ENCODE results near the gene TIMP1.
A peak's percentile ranks its signal among the peaks of the same experiment; 100 is the strongest.

Gene TIMP1

DNA sequence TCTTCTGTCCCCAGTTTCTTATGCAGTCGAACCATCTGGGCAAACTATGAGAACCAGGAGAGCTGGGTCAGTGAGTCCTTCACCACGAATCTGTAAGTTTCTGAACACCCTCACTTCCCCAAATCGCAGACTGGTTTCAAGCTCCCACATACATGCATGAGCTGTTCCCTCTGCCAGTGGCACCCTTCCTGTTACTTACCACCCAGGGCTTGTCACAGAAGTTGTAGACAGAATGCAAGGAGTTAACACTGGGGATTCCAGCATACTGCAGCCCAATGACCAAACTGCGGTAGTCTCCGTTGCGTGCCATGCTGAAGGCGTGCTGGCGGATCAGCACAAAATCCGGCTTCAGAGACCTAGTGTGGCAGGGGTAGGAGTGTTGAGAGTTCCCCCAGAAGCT, 22.8 kb downstream of the TIMP1 start:
- no peak for DNase-seq (ENCODE audit: low read depth)

DNA sequence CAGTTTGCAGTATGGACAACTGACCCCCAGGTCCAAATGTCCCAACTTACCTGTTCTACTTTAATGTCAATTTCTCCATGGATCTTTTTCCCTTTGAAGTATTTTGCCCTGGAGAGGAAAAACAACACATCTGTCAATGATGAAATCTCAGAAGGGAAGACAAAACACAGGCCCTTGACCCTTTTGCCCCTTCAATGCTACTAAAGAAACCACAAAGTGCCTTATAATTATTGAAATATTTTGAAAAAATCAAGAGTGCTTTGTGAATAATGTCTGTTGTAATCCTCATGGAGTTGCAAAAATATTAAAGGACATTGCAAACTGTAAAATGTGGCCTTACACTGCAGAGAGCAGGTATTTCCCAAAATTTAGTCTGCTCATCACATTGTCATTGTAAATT, 24.9 kb downstream of the TIMP1 start:
- DNase-seq (ENCODE audit: low read depth), result no peak

DNA sequence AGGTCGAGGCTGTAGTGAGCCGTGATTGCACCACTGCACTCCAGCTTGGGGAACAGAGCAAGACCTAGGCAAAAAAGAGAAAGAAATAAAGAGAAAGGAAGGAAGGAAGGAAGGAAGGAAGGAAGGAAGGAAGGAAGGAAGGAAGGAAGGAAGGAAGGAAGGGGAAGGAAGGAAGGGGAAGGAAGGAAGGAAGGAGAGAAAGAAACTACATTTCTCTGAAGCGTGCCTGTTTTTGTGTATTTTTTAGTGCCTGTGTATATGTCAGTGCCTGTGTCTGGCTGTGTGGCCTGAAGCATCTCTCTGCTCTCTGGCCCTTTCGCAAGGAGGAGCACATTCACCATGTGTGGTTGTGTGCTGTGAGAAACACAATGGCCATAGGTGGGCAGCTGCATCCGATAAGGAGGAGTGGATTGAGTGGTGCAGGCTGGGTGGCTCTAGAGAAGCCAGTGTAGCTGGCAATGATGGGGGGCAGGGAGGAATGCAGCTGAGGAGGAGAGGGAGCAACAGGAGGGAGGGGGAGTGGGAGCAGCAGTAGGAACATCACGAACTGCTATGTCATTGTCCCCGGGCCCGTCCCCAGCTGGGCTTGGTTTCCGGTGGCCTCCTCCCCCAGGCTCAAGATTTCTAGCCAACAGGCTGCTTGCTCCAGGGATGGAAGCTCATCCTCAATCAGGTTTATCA, 26.0 kb downstream of the TIMP1 start:
- no peak for DNase-seq (ENCODE audit: low read depth)

DNA sequence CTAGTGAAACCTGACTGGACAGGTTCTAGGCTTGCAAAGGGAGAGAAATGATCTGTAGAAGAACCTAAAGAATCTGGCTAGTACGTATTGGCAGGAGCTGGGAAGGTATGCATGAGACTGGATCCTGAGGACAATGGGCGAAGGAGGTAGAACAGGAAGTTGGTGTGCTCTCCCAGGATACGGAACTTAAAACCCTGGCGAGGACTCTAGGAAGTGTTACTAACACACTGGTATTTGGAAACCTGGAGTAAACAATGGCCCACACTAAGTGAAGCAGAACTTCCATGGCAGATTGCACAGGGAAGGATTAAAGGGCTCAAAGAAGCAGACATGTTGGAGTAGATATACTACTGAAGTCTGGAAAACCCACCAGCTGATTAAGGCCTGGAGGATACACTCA, 28.3 kb downstream of the TIMP1 start:
- DNase-seq (ENCODE audit: low read depth), result no peak

DNA sequence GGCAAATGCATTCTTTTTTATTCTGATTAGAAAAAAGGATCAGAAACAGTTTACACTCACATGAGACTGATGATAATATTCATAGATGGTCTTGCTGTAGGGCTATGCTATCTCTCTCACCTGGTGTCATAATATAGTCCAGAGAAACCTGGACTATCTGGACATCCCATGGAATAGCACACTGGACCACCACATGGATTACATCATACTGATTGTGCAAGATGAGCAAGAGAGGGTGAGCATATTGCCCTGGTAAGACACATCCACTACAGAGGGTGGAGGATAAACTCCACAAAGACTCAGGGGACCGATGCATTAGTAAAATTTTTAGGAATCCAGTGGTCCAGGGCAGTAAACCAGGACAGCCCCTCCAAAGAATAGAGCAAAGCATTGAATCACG, 29.3 kb downstream of the TIMP1 start:
- no peak for DNase-seq (ENCODE audit: low read depth)

DNA sequence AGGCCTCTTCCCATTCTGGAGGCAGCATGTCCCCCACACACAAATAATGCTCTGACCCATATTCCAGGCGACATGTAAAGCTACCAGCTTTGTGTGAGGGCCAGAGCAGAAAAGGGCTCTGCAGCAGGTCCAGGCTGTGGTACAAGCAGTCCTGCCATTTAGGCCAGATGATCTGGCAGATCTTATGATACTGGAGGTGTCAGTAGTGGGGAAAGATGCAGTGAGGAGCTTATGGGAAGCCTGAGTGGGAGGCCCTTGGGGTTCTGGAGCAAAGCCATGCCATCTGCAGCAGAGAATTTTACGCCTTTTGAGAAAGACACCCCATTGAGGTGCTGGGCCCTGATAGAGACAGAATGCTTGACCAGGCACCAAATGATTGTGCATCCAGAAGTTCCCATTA, 29.7 kb downstream of the TIMP1 start:
- DNase-seq (ENCODE audit: low read depth), result no peak

DNA sequence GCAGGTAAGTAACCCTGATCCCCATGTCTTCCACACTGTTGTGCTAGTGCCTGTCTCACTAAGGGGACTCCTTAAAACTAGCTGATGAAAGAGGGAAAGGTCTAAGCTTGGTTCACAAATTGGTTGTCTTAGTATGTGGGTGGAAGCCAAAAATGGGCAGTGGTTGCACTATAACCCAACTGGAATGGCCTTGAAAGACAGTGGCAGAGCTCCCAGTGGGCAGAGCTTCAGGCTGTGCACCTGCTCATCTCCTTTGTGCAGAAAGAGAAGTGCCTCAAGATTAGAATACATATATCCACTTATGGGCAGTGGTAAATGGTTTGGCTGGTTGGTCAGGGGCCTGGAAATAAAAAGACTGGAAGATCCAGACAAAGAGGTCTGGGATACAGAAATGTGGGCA, 30.2 kb downstream of the TIMP1 start:
- no peak for DNase-seq (ENCODE audit: low read depth)

DNA sequence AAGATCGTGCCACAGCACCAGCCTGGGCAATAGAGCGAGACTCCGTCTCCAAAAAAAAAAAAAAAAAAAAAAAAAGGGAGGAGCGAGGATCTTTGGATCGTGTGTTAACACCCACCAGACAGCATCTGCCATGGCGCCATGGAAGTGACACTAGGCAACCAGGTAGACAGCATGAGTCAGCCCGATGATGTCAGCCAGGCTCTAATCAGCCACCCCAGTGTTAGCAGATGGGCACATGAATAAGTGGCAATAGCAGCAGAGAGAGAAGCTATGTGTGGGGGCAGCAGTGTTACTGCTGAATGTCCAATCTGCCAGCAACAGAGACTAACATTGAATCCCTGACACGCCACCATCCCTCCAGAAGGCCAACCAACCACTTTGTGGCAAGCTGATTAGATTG, 30.8 kb downstream of the TIMP1 start:
- no peak for DNase-seq (ENCODE audit: low read depth)

DNA sequence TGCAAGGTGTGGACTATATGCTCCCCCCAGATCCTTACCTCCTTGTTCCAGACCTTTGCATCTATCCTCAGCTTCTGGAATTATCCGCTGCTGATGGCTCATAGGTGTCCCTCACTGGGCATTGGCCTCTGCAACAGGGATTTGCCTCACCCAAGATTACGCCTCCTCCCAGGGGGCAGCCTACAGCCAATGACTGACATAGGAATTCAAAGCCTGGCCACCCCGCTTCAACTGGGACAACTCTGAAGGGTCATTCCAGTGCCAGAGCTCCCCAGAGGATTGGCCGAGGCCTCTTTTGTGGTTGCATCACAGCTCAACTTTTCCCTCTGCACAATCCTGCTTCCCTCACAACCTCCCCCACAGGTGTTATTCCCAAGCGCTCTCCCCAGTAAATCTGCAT, 32.4 kb downstream of the TIMP1 start:
- DNase-seq (ENCODE audit: low read depth), result no peak

DNA sequence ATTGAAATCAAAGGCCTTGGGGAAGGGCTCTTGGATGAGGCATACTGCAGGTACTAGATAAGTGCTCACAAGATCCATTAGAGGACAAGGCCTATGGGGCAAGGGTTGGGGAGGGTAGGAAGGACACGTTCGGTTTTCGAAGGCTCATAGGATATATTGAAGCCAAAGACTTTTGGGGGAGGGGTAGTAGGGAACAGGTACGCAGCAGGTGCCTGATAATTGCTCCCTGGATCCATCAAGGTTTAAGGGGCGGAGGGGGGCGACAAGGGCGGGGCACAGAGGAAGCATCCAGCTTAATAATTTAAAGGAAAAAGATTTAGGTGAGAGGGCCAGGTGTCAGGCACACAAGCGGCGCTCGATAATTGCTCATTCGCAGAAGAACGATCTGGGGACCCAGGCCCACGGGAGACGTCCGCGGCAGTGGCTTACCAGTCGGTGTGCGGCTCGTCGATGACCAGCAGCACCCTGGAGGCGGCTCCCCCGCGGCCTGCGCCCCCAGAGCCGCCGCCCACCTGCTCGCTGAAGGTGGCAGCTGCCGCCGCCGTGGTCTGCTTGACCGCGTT, 36.8 kb downstream of the TIMP1 start:
- DNase-seq (ENCODE audit: low read depth), result no peak

DNA sequence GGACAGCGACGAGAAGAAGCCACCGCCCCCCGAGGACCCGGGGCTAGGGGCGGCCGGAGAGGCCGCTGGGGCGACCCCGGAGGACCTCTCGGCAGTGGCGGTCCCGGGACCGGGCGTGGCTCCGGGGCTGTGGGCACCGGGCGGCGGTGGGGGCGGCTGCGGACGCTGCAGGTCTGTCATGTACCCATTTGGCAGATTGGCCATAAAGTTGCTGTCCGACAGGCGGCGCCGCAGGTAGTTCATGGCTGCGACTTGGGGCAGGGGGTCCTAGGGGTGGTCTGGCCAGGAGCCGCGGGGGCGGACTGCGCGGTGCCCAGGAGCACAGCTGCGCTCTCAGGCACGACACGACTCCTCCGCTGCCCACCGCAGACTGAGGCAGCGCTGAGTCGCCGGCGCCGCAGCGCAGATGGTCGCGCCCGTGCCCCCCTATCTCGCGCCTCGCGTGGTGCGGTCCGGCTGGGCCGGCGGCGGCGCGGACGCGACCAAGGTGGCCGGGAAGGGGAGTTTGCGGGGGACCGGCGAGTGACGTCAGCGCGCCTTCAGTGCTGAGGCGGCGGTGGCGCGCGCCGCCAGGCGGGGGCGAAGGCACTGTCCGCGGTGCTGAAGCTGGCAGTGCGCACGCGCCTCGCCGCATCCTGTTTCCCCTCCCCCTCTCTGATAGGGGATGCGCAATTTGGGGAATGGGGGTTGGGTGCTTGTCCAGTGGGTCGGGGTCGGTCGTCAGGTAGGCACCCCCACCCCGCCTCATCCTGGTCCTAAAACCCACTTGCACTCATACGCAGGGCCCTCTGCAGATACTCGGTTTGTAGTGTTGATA, 37.5 kb downstream of the TIMP1 start, which contains the start of gene SYN1:
Gene SYN1 (minus strand): TSS at position 372 of the 817 bp plus-strand sequence. CDS start 129 bp downstream, at position 243.
- DNase-seq (ENCODE audit: low read depth), result peak; percentile 65

DNA sequence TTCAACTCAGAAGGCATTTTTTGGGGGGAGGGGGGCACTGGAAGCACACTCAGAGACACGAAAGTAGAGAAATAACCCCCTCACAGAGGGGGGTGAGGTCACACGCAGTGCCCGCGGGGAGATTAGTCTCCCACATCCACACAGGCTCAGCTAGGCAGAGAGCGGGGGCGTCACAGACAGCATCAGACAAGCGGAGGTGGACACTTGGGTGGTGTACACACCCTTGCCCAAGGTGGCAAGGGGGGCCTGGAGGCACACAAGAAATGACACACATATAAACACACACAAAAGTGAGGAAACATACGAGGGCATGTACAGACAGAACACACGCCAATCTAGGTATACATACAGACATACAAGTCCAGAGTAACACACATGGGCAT, 38.1 kb downstream of the TIMP1 start:
- no peak for DNase-seq (ENCODE audit: low read depth)

DNA sequence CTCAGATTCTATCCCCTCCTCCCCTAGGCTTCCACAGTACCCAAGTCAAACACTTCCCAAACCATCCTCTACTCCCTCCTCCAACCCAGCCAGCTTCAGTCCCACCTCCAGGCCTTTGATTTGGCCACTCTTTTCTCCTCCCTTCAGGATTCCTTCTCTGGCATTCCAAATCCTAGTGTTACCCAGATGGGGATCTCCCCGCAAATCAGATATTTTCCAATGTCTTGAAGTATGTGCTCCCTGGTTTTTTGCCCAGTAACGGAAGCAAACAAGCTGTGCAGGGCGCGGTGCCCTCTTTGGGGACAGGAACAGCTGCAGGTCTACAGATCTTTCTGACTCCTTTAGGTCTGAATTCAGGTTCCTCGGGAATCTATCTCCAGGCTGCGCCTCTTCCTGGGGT, 39.6 kb downstream of the TIMP1 start:
- DNase-seq (ENCODE audit: low read depth), result no peak

DNA sequence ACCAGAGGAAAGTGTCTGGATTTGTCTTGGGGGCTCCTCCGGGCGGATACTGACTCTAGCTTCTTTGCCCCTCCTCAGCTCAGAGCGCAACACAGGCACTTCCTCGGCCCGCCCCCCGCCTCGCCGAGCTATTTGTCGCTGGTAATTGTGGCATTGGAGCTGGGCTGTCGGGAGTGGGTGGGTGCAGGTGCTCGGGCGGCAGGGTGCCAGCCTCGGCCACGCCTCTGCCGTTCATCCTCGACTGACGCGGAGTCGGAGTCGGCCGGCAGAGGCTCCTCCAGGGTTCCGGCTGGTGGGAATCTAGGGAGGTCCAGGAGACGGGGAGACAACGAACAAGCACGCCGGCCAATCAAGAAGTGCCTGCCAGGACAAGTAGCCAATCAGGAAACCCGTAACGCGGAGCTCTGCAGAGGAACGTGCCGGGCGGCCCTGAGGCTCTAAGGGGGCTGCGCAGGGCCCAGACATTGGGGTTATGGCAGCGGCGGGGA, 41.3 kb downstream of the TIMP1 start:
- no peak for DNase-seq (ENCODE audit: low read depth)

DNA sequence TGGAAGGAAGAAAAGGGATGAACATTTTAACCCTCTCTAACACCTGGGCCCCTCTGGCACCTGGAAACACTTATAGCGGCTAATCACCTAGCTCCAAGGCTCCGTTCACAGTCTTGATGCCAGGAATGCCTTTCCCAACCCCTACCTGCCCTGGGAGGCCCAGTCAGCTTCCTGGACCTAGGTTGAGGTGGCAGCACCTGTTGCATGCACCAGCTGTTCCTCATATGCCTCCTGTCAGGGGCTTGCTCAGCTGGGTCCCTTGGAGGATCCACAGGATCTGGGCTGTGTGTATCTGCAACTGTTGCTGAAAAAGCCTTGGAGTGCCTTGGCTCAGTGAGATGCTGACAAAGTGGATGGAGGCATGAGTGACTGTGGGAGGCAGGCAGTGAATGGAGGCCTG, 43.1 kb downstream of the TIMP1 start:
- DNase-seq (ENCODE audit: low read depth), result no peak

DNA sequence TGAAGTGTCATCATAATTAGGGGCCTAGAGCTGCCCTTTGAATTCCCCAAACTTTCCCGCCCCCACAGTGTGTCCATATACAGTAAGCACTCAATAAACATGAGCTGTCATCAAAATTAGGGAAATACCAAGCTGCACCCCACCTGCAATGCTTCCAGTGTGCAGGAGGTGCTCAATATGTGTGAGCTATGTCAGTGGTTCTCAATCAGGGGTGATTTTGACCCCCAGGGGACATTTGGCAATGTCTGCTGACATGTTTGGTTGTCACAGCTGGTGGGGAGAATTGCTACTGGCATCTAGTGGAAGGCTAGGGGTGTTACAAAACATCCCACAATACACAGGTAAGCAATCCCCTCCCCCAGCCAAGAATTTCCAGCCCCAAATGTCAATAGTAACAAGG, 46.7 kb downstream of the TIMP1 start:
- no peak for DNase-seq (ENCODE audit: low read depth)

DNA sequence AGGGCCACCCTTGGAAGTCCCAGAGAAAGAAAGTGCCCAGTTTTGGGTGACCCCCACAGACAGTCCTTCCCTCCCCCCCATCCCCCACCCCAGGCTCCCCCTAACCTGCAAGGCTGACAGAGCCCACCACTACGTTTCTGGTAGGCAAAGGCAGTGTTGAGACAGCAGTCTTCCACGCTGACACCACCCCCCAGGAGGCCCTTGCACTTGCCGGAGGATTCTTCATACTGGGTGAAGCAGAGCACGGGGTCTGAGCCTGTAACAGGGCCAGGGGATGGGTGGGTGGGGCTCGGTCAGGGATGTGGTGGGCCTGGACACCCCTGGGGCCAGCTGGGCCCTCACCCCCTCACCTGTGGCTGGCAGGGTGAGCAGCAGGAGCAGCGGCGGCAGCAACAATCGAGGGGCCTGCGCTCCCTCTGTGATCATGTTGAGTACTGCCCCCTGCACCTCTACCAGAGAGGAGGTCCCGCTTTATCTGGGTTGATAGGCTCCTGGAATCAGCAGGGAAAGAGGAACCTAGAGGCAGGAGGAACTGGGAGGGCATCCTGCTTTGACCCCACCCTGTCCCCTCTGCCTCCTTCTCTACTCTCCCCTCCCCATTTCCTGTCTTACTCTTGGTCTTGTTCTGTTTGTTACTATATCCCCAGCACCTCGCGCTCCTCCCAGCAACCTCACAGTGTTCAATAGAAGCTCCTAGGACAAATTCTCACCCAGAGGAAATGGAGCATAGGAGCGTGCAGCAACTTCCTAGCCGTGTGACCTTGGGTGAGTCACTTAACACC, 47.4 kb downstream of the TIMP1 start, which contains the start of gene CFP:
Gene CFP (minus strand): TSS at position 512 of the 782 bp plus-strand sequence. CDS start 86 bp downstream, at position 426.
- no peak for DNase-seq (ENCODE audit: low read depth)

DNA sequence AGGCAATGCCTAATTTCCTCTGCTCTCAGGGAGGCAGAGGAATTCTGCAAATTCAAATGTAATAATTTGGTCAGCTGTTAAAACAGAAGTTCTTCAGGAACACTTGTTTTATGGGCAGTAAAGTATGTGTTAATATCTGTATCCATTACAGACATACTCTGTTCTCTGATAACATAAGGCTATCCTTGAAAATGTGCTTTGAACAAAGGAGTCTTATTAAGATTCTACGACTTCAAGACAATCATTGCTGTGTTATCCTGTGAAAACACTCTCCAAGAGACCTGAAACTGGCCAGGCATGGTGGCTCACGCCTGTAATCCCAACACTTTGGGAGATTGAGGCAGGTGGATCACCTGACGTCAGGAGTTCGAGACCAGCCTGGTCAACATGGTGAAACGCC, 49.4 kb downstream of the TIMP1 start:
- DNase-seq (ENCODE audit: low read depth), result no peak

DNA sequence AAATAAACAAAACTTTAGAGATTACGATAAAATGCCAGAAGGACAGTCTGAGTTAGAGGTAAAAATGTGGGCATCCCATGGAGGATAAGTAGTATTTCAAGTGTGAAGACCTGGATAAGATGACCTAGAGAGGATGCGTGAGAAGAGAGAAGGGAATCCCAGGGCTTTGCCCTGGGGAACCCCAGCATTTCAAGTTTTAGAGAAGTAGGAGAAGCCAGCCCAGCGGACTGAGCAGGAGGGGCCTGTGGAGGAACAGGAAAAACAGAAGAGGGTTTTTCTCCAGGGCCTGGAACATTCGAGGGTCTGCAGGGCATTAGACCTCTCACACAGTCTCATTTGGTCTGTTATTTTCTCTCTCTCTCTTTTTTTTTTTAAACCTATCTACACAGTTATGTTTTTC, 50.4 kb downstream of the TIMP1 start:
- no peak for DNase-seq (ENCODE audit: low read depth)

DNA sequence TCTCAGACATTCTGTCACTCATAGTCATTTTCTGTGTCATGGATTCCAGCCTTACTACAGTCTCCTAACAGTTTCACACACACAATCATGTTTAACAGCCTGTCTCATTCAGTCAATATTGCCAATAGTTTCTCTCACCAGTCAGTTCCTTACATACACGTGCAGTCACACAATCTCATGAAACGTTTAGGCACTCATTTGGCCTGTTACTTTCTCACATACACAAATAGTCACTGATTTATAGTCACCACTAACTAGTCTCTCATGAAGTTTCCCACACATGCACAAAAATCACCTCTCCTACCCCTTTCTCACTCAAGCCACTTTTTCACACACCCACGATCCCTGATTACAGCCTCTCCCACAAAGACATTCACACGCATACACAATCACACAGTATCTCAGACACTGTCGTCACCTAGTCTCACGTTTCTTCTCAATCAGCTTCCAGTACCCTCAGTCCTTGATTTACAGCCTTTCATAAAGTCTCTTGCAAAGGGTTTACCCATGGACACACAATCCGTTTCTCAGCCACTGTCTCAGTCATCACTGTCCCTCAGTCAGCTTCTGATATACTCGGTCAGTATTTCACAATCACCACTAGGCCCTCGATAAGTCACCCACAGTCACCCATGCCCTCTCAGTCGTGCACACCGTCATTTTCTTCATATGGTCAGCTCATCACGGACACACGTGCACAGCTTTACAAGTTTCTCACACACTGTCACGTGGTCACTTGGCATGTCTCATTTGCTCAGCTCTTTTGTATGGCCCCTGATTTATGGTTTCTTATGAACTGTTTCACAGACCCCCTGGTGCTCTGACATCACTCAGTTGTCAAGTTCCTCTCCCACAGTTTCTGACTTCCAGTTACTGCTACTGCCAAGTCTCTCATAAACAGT, 51.7 kb downstream of the TIMP1 start:
- DNase-seq (ENCODE audit: low read depth), result no peak

DNA sequence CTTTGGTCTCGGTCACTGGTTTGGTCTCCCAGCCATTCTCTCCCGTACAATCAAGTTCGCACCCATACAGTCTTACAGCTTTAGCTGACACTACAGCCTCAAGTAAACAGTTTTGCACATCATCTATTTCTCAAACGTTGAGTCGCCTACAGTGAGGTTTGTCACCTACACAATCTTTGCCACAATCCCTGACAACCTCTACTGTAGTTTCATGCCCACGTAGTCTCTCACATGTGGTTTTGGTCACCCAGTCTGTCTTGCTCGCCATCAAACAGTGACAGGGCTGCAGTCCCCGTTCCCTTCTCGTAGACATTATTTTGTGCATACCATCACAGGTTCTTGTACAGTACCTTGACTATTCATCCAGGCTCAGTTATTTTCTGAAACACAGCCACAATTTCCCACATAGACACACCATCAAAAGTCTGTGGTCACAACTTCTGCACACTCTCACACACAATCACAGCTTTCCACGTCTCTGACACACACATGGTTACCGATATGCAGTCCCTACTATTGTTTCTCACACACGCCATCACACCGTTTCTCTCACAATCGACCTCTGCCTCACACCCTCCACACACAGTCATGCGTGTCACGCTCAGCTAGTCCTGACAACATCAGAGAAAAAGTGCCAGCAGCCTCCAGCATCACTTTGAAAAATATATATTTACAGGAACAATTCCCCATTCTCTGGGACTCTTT, 52.8 kb downstream of the TIMP1 start:
- DNase-seq (ENCODE audit: low read depth), result no peak

Measured in T-helper 22 cell (primary cell).